ENCODE data around the gene FHAD1. TPM values are rescaled to one million over a fixed set of nuclear protein-coding genes. Genes with fewer than 3 reads are reported as not detected.

The FHAD1 gene
- total RNA-seq, 4 donors from 2014 or later, result 0.54 to 1.9 (median 0.75) TPM

DNA sequence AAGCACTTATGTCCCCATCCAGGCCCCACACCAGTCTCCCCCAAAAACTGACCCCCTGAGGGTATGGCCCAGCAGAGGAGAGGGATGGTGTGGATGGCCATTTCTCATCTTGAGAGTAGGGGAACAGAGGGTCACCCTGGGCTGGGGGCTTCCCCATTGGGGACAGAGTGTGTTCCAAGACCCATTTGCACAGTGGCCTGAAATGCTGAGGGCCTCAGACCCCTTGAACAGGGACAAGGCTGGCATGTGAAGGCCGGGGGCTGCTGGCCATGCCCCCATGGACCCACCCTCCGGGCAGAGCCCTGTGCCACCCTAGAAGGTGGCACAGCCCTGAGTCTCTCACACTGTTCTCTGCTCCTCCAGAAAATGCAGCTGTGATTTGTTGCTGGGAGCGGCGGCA lies 199.2 kb downstream of the FHAD1 start:
- H3K36me3 ChIP-seq, result no peaks in the 10 kb centered on the region
- TF ChIP-seq POLR2A (IDR thresholded peaks at IDR 0.05), result no peak
- TF ChIP-seq, protein P1, sequence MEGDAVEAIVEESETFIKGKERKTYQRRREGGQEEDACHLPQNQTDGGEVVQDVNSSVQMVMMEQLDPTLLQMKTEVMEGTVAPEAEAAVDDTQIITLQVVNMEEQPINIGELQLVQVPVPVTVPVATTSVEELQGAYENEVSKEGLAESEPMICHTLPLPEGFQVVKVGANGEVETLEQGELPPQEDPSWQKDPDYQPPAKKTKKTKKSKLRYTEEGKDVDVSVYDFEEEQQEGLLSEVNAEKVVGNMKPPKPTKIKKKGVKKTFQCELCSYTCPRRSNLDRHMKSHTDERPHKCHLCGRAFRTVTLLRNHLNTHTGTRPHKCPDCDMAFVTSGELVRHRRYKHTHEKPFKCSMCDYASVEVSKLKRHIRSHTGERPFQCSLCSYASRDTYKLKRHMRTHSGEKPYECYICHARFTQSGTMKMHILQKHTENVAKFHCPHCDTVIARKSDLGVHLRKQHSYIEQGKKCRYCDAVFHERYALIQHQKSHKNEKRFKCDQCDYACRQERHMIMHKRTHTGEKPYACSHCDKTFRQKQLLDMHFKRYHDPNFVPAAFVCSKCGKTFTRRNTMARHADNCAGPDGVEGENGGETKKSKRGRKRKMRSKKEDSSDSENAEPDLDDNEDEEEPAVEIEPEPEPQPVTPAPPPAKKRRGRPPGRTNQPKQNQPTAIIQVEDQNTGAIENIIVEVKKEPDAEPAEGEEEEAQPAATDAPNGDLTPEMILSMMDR (IDR thresholded peaks at IDR 0.05), result no peak
- H3K27me3 ChIP-seq, result no peaks in the 10 kb centered on the region
- H3K4me1 ChIP-seq, result no peaks in the 10 kb centered on the region
- intact Hi-C loops (cut with DNase I), result no loop called here
- H3K27ac ChIP-seq, result no peak overlapping the region
- no peak for DNase-seq
- WGBS, 2 donors, result 80 to 87% methylated on average over 4 of the region's 4 CpGs
- no peaks in the 10 kb centered on the region for H3K9me3 ChIP-seq
- no peak overlapping the region for H3K4me3 ChIP-seq (replicated peaks in 1 of 3)

Other genes starting within 250 kb of the FHAD1 start
- 10 to 100 TPM in 1 of 4 donors, 1 to 10 TPM in 3; 3.7 to 12.0 (median 6.4) TPM for gene TMEM51, start 93.5 kb upstream of the FHAD1 start, total RNA-seq
- gene EFHD2, start 162.7 kb downstream of the FHAD1 start, total RNA-seq, result 10 to 100 TPM; 50.9 to 62.6 (median 56.7) TPM
- under 1 TPM in 1 of 4 donors, not detected in 3; 0.13 TPM for gene CTRC, start 191.2 kb downstream of the FHAD1 start, total RNA-seq
- not detected for gene CELA2A, start 209.5 kb downstream of the FHAD1 start, total RNA-seq
- gene CELA2B, start 228.9 kb downstream of the FHAD1 start, total RNA-seq, result not detected

Data from thyroid gland (tissue), 4 donors.